Mononuclear cell (primary cell): ENCODE data around the gene NHERF2. TPM values are rescaled to one million over a fixed set of nuclear protein-coding genes. Genes with fewer than 3 reads are reported as not detected.

Experiments used
- H3K27me3 ChIP-seq: 2 replicates; pipeline ENCODE4 v1.6.0; 2011; ENCODE audit warnings: low read length, control low read depth; ENCODE audit not compliant: insufficient read depth
- H3K4me1 ChIP-seq: 2 replicates; pipeline ENCODE4 v1.5.1; 2011; ENCODE audit warnings: mild to moderate bottlenecking, low read length, control low read depth; ENCODE audit not compliant: insufficient read depth
- H3K4me3 ChIP-seq: 2 replicates; pipeline ENCODE4 v1.5.1; 2011; ENCODE audit warnings: mild to moderate bottlenecking, low read length, moderate library complexity
- H3K9me3 ChIP-seq: 2 replicates; pipeline ENCODE4 v1.5.1; 2011; ENCODE audit warnings: low read depth, mild to moderate bottlenecking, control low read depth, low read length
- total RNA-seq: library from RNA; depleted of rRNA; stranded (reverse); fragments of >200 nt; gene quantifications from one replicate; pipeline ENCODE4 v1.2.3, GENCODE V29; 2012

Gene NHERF2
- total RNA-seq, 1 donor, result 0.84 TPM

DNA sequence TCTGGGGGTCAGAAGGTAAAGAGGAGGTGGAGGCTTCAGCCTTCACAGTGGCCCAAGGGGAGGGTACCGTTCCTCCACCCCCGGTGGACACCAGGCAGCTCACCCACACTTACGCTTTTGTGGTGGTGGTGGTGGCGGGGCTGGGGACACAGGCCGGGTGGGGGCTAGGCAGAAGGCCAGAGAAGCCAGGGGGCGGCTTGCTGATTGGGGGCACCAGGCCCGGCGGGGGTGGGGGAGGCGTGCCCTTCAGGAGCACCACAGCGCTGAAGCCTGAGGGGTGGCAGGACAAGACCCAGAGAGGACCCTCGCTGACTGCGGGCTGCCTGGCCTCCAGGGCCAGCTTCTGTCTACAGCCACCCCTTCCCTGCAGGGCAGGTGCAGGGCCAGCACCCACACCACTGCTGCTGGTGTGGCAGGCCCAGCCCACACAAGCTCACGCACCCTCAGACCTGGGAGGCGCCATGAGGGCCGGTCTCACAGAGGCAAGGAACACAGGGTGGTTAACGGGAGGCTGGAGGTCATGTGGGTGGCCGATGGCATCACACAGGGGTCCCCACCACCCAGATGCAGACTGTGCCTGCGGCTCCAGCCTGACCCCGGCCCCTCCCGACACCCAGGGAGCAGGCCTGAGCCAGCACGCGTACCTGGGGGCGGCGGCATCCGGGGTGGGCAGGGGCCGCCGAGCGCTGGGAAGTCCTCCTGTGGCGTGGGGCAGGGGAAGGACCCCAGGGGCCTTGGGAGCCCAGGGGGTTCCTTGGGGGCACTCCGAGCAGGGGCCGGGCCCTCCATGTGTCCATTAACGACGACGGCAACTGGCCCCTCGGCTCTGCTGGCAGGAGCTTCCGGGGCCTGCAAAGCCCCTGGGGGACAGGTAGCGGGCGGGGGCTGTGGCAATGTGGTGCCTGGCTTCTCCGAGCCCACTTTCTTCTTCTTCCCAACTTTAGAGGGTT, 27.6 kb upstream of the NHERF2 start:
- no peaks in the 10 kb centered on the region for H3K27me3 ChIP-seq
- H3K4me1 ChIP-seq, result peaks cover 4% of the 10 kb centered on the region
- H3K4me3 ChIP-seq, result no peak overlapping the region
- no peaks in the 10 kb centered on the region for H3K9me3 ChIP-seq

DNA sequence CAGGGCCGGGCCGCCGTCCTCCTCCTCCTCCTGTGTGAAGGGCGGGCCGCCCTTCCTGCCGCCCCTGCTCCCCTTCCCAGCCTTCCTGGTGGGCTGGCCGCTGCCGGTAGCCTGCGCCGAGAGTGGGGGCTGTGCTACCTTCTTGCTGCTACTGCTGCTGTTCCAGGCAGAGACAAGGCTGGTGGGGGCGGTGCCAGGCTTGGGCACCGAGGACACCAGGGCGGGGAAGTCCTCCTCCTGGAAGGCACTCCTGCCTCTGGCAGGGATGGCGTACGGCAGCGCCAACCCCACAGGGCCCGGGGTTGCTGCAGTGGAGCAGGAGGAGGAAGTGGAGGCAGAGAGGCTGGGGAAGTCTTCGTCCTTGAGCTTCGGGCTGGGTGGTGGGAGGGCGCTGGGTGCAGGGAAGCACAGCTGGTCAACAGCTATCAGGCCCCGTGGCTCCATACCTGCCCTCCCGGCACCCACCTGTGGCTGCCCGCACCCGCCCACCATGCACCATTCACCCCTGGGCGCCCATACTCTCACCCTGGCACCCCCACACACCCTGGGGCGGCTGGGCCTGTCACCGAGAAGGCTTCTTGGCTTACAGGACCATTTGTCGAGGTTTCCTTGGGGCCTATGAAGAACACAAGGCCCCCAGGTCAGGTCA, 26.7 kb upstream of the NHERF2 start:
- Histone ChIP-seq H3K4me1 (peaks cover 9% of the 10 kb centered on the region), H3K27me3 (no peaks in the 10 kb centered on the region), H3K9me3 (no peaks in the 10 kb centered on the region), H3K4me3 (no peak overlapping the region)

GRCh38 chr16:2001035-2001434, 25.7 kb upstream of the NHERF2 start:
- Histone ChIP-seq H3K4me3 (no peak overlapping the region), H3K27me3 (no peaks in the 10 kb centered on the region), H3K4me1 (peaks cover 19% of the 10 kb centered on the region), H3K9me3 (no peaks in the 10 kb centered on the region)

DNA sequence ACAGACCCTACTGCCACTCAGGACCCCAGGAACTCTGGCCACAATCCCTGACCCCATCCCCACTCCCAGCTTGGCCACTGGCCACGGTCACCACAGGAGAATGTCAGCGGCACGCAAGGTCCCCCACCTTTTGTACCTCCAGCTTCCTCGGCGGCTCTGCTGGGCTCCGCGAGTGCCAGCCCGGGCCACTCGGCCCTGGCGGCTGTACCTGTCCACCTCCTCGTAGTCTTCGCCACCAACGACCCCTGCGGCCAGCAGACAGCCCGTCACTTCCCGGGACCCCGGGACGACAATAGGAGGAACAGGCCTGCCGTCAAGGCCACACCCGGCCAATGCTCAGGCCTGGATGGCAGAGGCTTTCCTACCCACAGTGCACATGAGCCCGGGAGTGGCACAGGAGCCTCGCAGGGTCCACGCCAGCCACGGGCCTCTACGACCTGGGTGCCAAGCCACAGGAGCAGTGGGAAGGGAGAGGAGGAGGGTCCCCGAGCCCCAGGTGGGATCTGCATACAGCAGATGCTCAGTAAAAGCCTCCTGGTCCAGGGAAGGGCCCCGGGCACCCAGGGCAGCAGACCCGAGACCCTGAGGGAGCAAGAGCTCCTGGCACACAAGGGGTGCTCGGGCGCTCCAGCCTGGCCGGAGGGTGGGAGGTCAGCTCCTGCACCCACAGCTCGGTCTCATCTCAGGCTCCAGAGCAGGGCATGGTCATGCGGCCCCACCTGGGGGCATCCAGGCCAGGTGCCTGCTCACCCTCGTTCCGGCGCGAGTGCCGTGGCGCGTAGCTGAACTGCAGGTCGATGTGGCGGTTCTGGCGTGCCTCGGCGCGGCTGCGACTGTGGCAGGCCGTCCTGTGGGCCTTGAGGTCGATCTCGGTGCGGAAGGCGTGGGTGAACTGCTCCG, 25.0 kb upstream of the NHERF2 start:
- no peaks in the 10 kb centered on the region for H3K9me3 ChIP-seq
- H3K4me3 ChIP-seq, result no peak overlapping the region
- H3K27me3 ChIP-seq, result no peaks in the 10 kb centered on the region
- H3K4me1 ChIP-seq, result peaks cover 23% of the 10 kb centered on the region

GRCh38 chr16:2002406-2003230, 24.1 kb upstream of the NHERF2 start:
- Histone ChIP-seq H3K9me3 (no peaks in the 10 kb centered on the region), H3K4me3 (no peak overlapping the region), H3K27me3 (no peaks in the 10 kb centered on the region), H3K4me1 (peaks cover 33% of the 10 kb centered on the region)

GRCh38 chr16:2003231-2003826, 23.4 kb upstream of the NHERF2 start:
- Histone ChIP-seq H3K27me3 (no peaks in the 10 kb centered on the region), H3K4me3 (no peak overlapping the region)

GRCh38 chr16:2003827-2004641, 22.7 kb upstream of the NHERF2 start:
- no peak overlapping the region for H3K4me3 ChIP-seq
- no peaks in the 10 kb centered on the region for H3K9me3 ChIP-seq
- H3K27me3 ChIP-seq, result no peaks in the 10 kb centered on the region
- peaks cover 47% of the 10 kb centered on the region for H3K4me1 ChIP-seq

More at GRCh38 chr16:2003231-2003826, 23.4 kb upstream of the NHERF2 start:
- Histone ChIP-seq H3K9me3 (no peaks in the 10 kb centered on the region), H3K4me1 (peaks cover 40% of the 10 kb centered on the region)

DNA sequence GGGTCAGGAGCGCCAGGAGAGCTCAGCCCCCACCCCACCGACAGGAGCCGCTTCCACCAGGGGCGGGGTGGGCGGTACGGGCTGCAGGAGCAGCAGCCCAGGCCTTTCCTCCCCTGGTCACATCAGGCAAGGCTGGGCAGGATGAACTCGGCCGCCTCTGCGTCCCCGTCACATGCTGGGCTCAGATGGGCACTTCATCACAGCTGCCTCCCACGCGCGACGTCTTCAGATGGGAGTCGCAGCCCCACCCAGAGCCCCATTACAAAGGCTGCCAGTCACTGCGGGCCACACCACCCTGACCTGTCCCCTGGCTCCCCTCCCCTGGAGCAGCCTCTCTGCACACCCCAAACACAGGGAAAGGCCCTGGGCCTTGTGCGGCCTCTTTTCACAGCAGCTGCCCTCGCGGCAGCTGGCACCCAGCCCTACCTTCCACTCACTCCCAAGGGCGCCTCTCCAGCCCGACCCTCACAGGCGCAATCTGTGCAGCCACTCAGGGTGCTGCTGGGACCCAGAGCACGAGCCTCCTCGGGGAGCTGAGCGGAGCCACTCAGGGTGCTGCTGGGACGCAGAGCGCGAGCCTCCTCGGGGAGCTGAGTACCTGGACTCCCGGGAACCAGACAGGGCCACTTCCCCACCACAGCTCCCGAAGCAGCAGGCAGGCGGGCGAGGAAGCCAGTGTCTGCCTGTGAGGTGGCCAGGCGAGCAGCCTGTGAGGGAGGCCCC, 21.7 kb upstream of the NHERF2 start:
- H3K9me3 ChIP-seq, result no peaks in the 10 kb centered on the region
- no peaks in the 10 kb centered on the region for H3K27me3 ChIP-seq
- H3K4me3 ChIP-seq, result no peak overlapping the region
- H3K4me1 ChIP-seq, result peaks cover 50% of the 10 kb centered on the region

- H3K9me3 ChIP-seq, result no peaks in the 10 kb centered on the region
- no peak overlapping the region for H3K4me3 ChIP-seq
- no peaks in the 10 kb centered on the region for H3K27me3 ChIP-seq
- H3K4me1 ChIP-seq, result peaks cover 56% of the 10 kb centered on the region
Measured at GRCh38 chr16:2005646-2006045, 21.1 kb upstream of the NHERF2 start.

GRCh38 chr16:2006317-2006716, 20.4 kb upstream of the NHERF2 start:
- H3K27me3 ChIP-seq, result no peaks in the 10 kb centered on the region
- no peak overlapping the region for H3K4me3 ChIP-seq
- H3K4me1 ChIP-seq, result peaks cover 58% of the 10 kb centered on the region
- H3K9me3 ChIP-seq, result no peaks in the 10 kb centered on the region

DNA sequence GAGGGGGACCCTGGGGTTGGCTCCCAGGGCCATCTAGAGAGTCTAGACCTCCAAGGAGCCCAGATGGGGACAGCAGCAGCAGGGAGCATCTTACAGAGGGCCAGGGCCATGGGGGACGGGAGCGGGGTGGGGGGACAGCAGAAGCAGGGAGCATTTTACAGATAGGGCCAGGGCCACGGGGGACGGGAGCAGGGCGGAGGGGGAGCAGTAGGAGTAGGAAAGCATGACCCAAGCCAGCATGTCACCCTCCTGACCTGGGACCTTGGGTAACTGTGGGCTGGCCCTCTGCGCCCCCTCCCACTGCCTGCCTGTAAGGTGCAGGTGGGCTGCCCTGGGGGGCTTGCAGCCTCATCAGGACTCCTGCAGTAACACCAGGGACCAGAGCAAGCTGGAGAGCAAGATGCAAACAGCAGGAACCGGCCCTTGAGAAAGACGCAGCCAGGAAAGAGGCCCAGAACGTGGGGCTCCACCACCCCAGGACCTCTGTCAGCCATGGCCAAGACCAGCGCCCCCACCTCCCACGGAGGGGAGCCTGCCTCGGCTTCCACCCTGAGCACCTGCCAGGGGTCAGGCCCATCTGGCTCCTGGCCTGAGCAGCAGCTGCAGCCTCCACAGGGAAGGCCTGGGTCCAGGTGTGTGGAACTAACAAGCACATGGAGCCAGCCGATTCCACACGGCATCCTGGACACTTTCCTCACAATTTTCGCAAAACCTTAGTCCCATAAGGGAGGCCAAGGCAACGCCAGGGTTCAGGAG, 19.4 kb upstream of the NHERF2 start:
- Histone ChIP-seq H3K9me3 (no peaks in the 10 kb centered on the region), H3K4me3 (no peak overlapping the region), H3K27me3 (no peaks in the 10 kb centered on the region), H3K4me1 (peaks cover 58% of the 10 kb centered on the region)

DNA sequence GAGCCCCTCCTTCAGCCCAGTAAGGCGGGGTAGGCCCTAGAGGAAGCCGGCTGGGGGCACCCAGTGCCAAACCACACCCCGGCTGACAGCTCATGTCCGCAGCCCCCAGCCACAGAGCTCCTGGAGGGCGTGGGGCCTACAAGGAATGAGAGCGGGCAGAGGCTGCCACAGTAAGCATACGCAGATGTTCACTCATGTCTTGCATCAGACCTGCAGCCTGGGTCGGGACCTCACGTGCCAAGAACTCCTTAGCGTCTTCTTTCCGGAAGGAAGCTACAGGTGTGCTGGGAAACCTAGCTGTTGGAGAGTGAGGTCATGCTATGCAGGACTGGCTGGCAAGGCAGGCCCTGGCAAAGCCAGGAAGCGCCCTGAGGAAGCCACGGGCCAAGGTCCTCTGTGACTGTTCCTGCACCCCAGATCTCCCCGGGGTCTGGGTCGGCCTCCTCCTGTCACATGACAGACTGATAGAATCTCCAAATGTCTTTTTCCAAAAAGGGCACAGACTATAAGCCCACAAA, 18.6 kb upstream of the NHERF2 start:
- Histone ChIP-seq H3K4me3 (no peak overlapping the region), H3K4me1 (peaks cover 58% of the 10 kb centered on the region), H3K27me3 (no peaks in the 10 kb centered on the region), H3K9me3 (no peaks in the 10 kb centered on the region)
